ENCODE results near the gene TCF4.

Gene TCF4

GRCh38 chr18:55588111-55588869 lies at the start of gene TCF4:
TSS of gene TCF4 (minus strand) at chr18:55588192. CDS start at chr18:55587116, 1,076 bp downstream.
- peak; percentile 36 for DNase-seq

GRCh38 chr18:55637204-55637603 lies 49.2 kb upstream of the TCF4 start:
- no peak for DNase-seq

- no peak for DNase-seq
These were observed 47.4 kb upstream of the TCF4 start for GRCh38 chr18:55635439-55635838.

DNA sequence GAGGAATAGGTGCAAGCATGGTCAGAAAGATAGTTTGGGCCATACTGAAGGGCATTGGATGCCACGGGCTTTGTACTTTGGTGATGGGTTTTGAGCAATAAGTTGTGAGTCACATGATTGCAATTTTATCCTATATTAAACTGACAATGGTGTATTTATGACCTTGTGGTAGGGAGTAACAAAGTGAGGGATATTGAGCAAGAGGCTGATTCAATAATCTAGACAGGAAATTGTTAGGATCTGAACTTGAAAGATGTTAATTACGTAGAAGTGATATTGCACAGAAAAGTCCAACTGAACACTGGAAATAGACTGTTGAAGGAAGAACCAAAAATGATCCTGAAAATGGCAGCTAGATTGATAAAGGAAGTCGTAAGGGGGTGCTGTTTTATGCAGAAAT lies 46.6 kb upstream of the TCF4 start:
- DNase-seq, result no peak

DNA sequence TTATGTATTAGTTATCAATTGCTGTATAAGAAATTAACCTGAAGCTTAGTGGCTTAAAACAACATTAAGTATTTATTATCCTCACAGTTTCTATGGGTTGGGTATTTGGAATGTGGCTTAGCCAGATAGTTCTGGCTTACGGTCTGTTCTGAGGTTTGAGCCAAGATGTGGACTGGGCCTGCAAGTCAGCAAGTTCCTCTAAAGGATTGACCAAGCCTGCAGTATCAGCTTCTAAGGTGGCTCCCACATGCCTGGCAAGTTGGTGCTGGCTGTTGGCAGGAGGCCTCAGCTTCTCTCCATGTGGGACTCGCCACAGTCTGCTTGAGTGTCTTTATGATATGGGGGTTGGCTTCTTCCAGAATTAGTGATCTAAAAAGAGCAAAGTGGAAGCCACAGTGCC lies 45.0 kb upstream of the TCF4 start:
- no peak for DNase-seq

- no peak for DNase-seq
These were observed 41.1 kb upstream of the TCF4 start for GRCh38 chr18:55629133-55629532.

GRCh38 chr18:55627007-55627406 lies 39.0 kb upstream of the TCF4 start:
- no peak for DNase-seq

GRCh38 chr18:55625901-55626300 lies 37.9 kb upstream of the TCF4 start:
- no peak for DNase-seq

GRCh38 chr18:55623626-55624025 lies 35.6 kb upstream of the TCF4 start:
- DNase-seq, result no peak

DNA sequence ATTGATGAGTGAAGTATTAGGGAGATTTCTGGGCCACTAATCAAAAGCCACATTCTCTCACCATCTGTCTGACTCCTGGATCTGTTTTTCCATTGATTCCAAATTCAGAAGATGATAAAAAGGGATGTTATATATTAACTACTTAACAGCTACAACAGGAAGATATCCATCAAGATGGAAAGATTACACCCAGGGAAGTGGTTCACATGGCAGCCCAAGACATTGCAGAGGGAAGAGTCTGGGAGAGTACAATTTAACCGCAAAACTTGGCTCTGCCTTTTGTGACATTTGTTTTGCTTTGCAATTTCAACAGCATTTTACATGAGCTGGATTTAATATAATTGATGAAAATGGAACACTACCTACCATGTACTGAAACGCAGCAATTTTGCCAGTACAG lies 22.5 kb upstream of the TCF4 start:
- DNase-seq, result no peak

DNA sequence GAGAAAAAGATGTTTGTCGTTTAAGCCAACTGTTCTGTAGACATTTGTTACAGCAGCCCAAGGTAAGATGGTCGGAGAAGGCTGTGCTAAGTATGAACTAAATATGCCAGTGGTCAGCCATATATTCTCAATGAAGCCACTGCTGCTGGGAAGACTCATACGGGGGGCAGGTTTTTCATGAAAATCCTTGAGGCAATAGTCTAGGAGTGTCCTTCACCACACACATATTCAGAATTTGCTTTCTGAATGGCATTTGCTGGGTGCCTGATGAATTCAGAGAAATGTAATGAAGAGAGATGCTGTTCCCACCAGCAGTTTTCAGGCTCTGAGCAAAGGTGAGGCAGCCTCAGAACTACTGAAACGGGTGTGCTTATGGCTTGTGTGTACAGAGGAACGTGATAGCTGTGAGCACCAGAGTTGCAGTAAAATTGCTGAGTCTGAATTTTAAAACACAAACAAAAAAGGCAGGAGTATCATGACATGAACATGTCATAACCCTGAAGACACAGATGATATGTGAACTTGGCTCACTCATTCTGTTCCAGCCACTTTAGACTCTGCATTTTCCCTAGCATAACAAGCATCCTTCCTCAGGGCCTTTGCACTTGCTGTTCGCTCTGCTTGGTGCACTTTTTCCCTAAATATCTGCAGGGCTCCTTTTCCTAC lies 21.3 kb upstream of the TCF4 start:
- DNase-seq, result no peak

DNA sequence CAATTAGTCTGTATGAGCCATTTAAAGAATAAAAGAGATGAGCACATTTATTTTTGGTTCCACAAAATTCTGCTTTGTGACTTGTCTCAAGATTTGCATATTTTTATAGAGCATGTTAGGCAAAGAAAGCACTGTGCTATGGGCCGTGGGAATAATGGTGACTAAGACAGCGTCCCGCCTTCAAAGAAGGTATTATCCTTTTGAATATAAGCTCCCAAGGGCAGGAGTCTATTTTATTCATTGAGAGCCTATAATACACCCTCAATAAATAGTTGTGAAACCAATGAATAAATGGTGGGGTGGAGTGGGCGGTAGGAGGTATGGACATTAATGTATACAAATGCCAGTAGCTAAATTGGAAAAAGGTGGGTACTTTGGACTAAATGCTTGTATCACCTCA lies 20.5 kb upstream of the TCF4 start:
- DNase-seq, result no peak

DNA sequence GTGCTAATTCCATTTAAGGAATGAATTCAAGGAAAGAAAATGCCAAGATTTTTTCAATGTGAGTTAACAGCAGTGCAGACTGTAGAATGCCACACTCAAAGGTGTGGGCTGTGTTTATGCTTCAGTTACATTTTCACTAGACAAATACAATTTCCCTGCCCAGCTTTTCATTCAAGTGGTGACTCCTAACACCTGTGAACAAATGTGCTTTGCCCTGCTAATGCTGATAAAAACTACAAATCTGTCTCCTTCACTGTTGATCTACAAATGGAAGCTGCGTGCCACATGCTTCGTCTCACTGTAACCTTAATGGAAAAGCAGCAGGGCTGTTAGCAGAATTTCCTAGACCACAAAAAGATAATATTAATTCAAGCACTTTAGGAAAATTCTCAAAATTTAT lies 19.8 kb upstream of the TCF4 start:
- no peak for DNase-seq

- DNase-seq, result no peak
These were observed 17.8 kb upstream of the TCF4 start for GRCh38 chr18:55605733-55606338.

GRCh38 chr18:55603775-55604174 lies 15.8 kb upstream of the TCF4 start:
- no peak for DNase-seq

DNA sequence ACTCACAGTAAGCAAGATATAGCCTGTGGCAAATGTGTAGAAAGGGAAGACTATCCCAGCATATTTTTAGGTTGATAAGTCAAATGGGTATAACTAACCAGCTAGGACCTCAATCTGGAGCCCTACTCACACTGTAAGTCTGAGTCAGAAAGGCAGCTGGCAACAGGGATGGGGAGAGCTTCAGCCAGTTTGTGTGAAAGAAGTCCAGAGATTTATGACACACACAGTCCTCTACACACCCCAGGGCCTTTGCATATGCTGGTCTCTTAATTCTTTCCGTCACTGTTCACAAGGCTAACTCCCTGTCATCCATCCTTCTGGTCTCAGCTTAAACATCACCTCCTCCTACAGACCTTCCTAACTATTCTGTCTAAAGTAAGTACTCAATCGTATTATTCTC lies 5.9 kb upstream of the TCF4 start:
- no peak for DNase-seq

- no peak for DNase-seq
These were observed 4.6 kb upstream of the TCF4 start for GRCh38 chr18:55592572-55592971.

GRCh38 chr18:55592106-55592505 lies 4.1 kb upstream of the TCF4 start:
- DNase-seq, result no peak

- DNase-seq, result peak; percentile 90
These were observed 1.8 kb upstream of the TCF4 start for GRCh38 chr18:55589625-55590291.

GRCh38 chr18:55588870-55589595 lies 1.0 kb upstream of the TCF4 start:
- no peak for DNase-seq

- DNase-seq, result peak; percentile 25
These were observed 428 bp downstream of the TCF4 start for GRCh38 chr18:55587418-55588110.

DNA sequence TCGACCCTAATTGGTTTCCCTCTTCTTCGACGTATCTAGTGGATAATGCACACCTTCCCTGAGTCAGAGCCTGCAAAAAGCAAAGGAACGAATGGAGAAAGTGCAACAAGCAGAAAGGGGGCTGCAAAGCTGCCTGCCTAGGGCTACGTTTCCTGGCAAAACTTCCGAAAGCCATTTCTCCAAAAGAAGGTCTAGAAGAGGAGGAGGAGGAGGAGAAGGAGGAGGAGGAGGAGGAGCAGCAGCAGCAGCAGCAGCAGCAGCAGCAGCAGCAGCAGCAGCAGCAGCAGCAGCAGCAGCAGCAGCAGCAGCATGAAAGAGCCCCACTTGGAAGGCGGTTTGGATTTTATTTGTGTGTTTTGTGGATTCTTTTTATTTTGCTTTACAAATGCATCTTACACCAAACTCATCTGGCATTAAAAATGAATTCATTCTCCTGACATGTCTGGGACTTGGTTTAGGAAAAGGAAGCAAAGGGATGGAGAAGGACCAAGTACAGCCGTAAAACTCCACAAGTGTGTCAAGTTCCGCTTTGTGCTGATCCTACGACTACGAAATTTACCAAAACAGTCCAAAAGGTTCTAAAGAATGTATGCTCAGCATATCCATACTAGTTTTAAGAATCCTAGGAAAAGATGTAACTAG lies 2.0 kb downstream of the TCF4 start:
- no peak for DNase-seq

Measured in CD4-positive, alpha-beta T cell treated with Interferon gamma for 1 hour (primary cell).